H9 (cell line): ENCODE data around the gene COMMD1. TPM values are rescaled to one million over a fixed set of nuclear protein-coding genes. Genes with fewer than 3 reads are reported as not detected.

Experiments used
- DNase-seq: peaks from one replicate; pipeline ENCODE4 v3.0.0-alpha.2; 2017
- H2AFZ ChIP-seq: one replicate; pipeline ENCODE4 v1.6.1; 2013; ENCODE audit warnings: mild to moderate bottlenecking, low read length, control low read depth, moderate library complexity
- H2AK5ac ChIP-seq: 2 replicates; pipeline ENCODE4 v1.6.1; 2013; ENCODE audit warnings: low read length, control low read depth, mixed read lengths; ENCODE audit not compliant: insufficient read length
- H2BK120ac ChIP-seq: one replicate; pipeline ENCODE4 v1.6.1; 2013; ENCODE audit warnings: low read depth, mild to moderate bottlenecking, low read length, control low read depth, inconsistent platforms; ENCODE audit not compliant: poor library complexity, severe bottlenecking
- H2BK12ac ChIP-seq: 2 replicates; pipeline ENCODE4 v1.6.1; 2013; ENCODE audit warnings: low read length, control low read depth, mixed read lengths, low read depth; ENCODE audit not compliant: insufficient read length
- H2BK15ac ChIP-seq: 2 replicates; pipeline ENCODE4 v1.6.1; 2013; ENCODE audit warnings: low read depth, low read length, control low read depth
- H2BK20ac ChIP-seq: one replicate; pipeline ENCODE4 v1.6.1; 2013; ENCODE audit warnings: low read depth, mild to moderate bottlenecking, low read length, control low read depth, inconsistent platforms; ENCODE audit not compliant: poor library complexity, severe bottlenecking
- H2BK5ac ChIP-seq: 2 replicates; pipeline ENCODE4 v1.6.1; 2013; ENCODE audit warnings: low read length, control low read depth, mixed read lengths; ENCODE audit not compliant: insufficient read length
- H3K14ac ChIP-seq: 2 replicates; pipeline ENCODE4 v1.6.1; 2013; ENCODE audit warnings: low read length, control low read depth; ENCODE audit not compliant: insufficient read depth
- H3K18ac ChIP-seq: 2 replicates; pipeline ENCODE4 v1.6.1; 2013; ENCODE audit warnings: low read depth, mild to moderate bottlenecking, mixed read lengths, low read length, control low read depth; ENCODE audit not compliant: insufficient read length
- H3K23ac ChIP-seq: 2 replicates; pipeline ENCODE4 v1.6.1; 2013; ENCODE audit warnings: low read length, control low read depth, mixed read lengths, low read depth; ENCODE audit not compliant: insufficient read length
- H3K23me2 ChIP-seq: 2 replicates; pipeline ENCODE4 v1.6.1; 2013; ENCODE audit warnings: low read depth, mild to moderate bottlenecking, mixed read lengths, low read length, control low read depth; ENCODE audit not compliant: insufficient read length, poor library complexity, severe bottlenecking
- H3K27ac ChIP-seq: 2 replicates; pipeline ENCODE4 v1.5.1; 2013; ENCODE audit warnings: low read length, control low read depth, mixed read lengths, low read depth; ENCODE audit not compliant: insufficient read length
- H3K27me3 ChIP-seq: 2 replicates; pipeline ENCODE4 v1.6.1; 2013; ENCODE audit warnings: low read length, control low read depth, inconsistent platforms; ENCODE audit not compliant: insufficient read depth
- H3K4ac ChIP-seq: 2 replicates; pipeline ENCODE4 v1.6.1; 2013; ENCODE audit warnings: low read depth, mild to moderate bottlenecking, control low read depth, inconsistent platforms, low read length, moderate library complexity
- H3K4me1 ChIP-seq: 2 replicates; pipeline ENCODE4 v1.6.1; 2013; ENCODE audit warnings: low read length, control low read depth, inconsistent platforms; ENCODE audit not compliant: insufficient read depth
- H3K4me2 ChIP-seq: 2 replicates; pipeline ENCODE4 v1.6.1; 2013; ENCODE audit warnings: low read length, control low read depth, mixed read lengths; ENCODE audit not compliant: insufficient read length, insufficient read depth
- H3K56ac ChIP-seq: 2 replicates; pipeline ENCODE4 v1.6.1; 2013; ENCODE audit warnings: low read depth, mild to moderate bottlenecking, mixed read lengths, low read length, control low read depth; ENCODE audit not compliant: insufficient read length
- H3K79me1 ChIP-seq: 2 replicates; pipeline ENCODE4 v1.6.1; 2013; ENCODE audit warnings: low read depth, mild to moderate bottlenecking, moderate library complexity, low read length, control low read depth, inconsistent platforms; ENCODE audit not compliant: insufficient read depth, poor library complexity, severe bottlenecking
- H3K79me2 ChIP-seq: 2 replicates; pipeline ENCODE4 v1.6.1; 2013; ENCODE audit warnings: low read length, control low read depth, inconsistent platforms; ENCODE audit not compliant: insufficient read depth
- H3K9ac ChIP-seq: 2 replicates; pipeline ENCODE4 v1.6.1; 2013; ENCODE audit warnings: low read length, control low read depth, mixed read lengths; ENCODE audit not compliant: insufficient read length; ENCODE audit errors: extremely low read depth
- H3K9me3 ChIP-seq: one replicate; pipeline ENCODE4 v1.6.1; 2013; ENCODE audit warnings: low read depth, low read length, inconsistent platforms; ENCODE audit not compliant: control insufficient read depth
- H3T11ph ChIP-seq: one replicate; pipeline ENCODE4 v1.6.1; 2013; ENCODE audit warnings: mild to moderate bottlenecking, low read length, control low read depth, inconsistent platforms
- H4K20me1 ChIP-seq: one replicate; pipeline ENCODE4 v1.6.1; 2013; ENCODE audit not compliant: control insufficient read depth, insufficient read length, insufficient read depth
- H4K5ac ChIP-seq: 2 replicates; pipeline ENCODE4 v1.6.1; 2013; ENCODE audit warnings: low read depth, mild to moderate bottlenecking, mixed read lengths, low read length, control low read depth; ENCODE audit not compliant: insufficient read length
- H4K8ac ChIP-seq: replicated peaks from 2 replicates; pipeline ENCODE4 v1.6.1; 2013; ENCODE audit warnings: low read length, control low read depth, mixed read lengths, low read depth; ENCODE audit not compliant: insufficient read length
- H4K91ac ChIP-seq: 2 replicates; pipeline ENCODE4 v1.6.1; 2013; ENCODE audit warnings: low read depth, mild to moderate bottlenecking, moderate library complexity, mixed read lengths, low read length, control low read depth; ENCODE audit not compliant: insufficient read length
- H3K27ac Mint-ChIP-seq, 3 experiments: 2 replicates in 2 of 3; 3 replicates in 1 of 3; pipeline ENCODE4 v1.8.0; 2020 to 2021; ENCODE audit warnings: mixed read lengths in 3 of 3, mild to moderate bottlenecking in 1 of 3, moderate library complexity in 1 of 3
- H3K27me3 Mint-ChIP-seq: 2 replicates; pipeline ENCODE4 v1.8.0; 2021; ENCODE audit warnings: low read depth, mild to moderate bottlenecking, moderate library complexity, mixed read lengths
- H3K36me3 Mint-ChIP-seq, 3 experiments: 2 replicates in 2 of 3; 3 replicates in 1 of 3; pipeline ENCODE4 v1.8.0; 2020 to 2021; ENCODE audit warnings: low read depth in 3 of 3, mixed read lengths in 3 of 3; ENCODE audit not compliant: insufficient read depth in 1 of 3
- H3K4me1 Mint-ChIP-seq, 2 experiments: 2 replicates each; pipeline ENCODE4 v1.8.0; 2020; ENCODE audit warnings: mixed read lengths in 2 of 2
- H3K4me3 Mint-ChIP-seq, 2 experiments: 2 replicates in 1 of 2; 3 replicates in 1 of 2; pipeline ENCODE4 v1.8.0; 2020 to 2021; ENCODE audit warnings: mild to moderate bottlenecking in 2 of 2, mixed read lengths in 2 of 2, moderate library complexity in 1 of 2
- H3K9me3 Mint-ChIP-seq, 2 experiments: 2 replicates in 1 of 2; 3 replicates in 1 of 2; pipeline ENCODE4 v1.8.0; 2020; ENCODE audit warnings: mild to moderate bottlenecking in 2 of 2, mixed read lengths in 2 of 2, moderate library complexity in 1 of 2
- CTCF ChIP-seq: fragments of 200-600 bp; sonication (generic); conservative IDR thresholded peaks from 3 replicates; pipeline ENCODE4 v1.8.0; 2021; ENCODE audit warnings: antibody characterized with exemption, mild to moderate bottlenecking
- WGBS: extraction: QIAGEN DNeasy Blood & Tissue Kit; methylation state at CpG from one replicate; pipeline ENCODE4 v1.1.7; 2013; ENCODE audit warnings: missing lambda C conversion rate, low lambda C conversion rate, mixed read lengths; ENCODE audit not compliant: insufficient read length; ENCODE audit errors: extremely low coverage; 5-methylcytosine and 5-hydroxymethylcytosine counted together
- total RNA-seq: library from RNA; stranded (reverse); gene quantifications from 2 replicates; pipeline ENCODE4 v1.2.1, GENCODE V29; 2021

COMMD1 gene
- total RNA-seq, 1 experiment from 2014 or later, result 31.5 TPM

GRCh38 chr2:61951881-61952280 lies 46.4 kb downstream of the COMMD1 start:
- Histone ChIP-seq H3K56ac (no peak overlapping the region), H2BK120ac (no peak overlapping the region), H3K9me3 (no peaks in the 10 kb centered on the region), H3K4me2 (no peak overlapping the region), H3K27me3 (no peaks in the 10 kb centered on the region), H4K20me1 (no peaks in the 10 kb centered on the region), H3K14ac (no peak overlapping the region), H3K9ac (no peak overlapping the region), H3K79me1 (no peaks in the 10 kb centered on the region), H4K5ac (no peak overlapping the region), H2AK5ac (no peak overlapping the region), H3K23ac (no peak overlapping the region), H2BK12ac (no peak overlapping the region), H2AFZ (no peak overlapping the region), H3K23me2 (no peaks in the 10 kb centered on the region), H4K91ac (no peak overlapping the region), H3K79me2 (no peaks in the 10 kb centered on the region), H2BK5ac (no peak overlapping the region), H4K8ac (no peak overlapping the region), H2BK15ac (no peak overlapping the region), H3T11ph (no peak overlapping the region), H3K4ac (no peak overlapping the region), H3K18ac (no peak overlapping the region), H3K27ac (no peak overlapping the region), H2BK20ac (no peak overlapping the region), H3K4me1 (no peaks in the 10 kb centered on the region)
- H3K36me3 Mint-ChIP-seq, result peaks cover 8 to 20% (median 19%) of the 10 kb centered on the region in 3 experiments
- H3K4me1 Mint-ChIP-seq, result peaks cover 7 to 15% of the 10 kb centered on the region in 2 experiments
- H3K27ac Mint-ChIP-seq, result no peak overlapping the region
- no peaks in the 10 kb centered on the region for H3K27me3 Mint-ChIP-seq
- no CpG with 5 or more reads among the region's 2 CpGs for WGBS
- no peak for DNase-seq
- no peak overlapping the region for H3K4me3 Mint-ChIP-seq
- no peak for TF ChIP-seq CTCF
- peaks cover 11 to 16% of the 10 kb centered on the region in 2 experiments for H3K9me3 Mint-ChIP-seq
